HCT116 (cell line): Measurements from ENCODE around the gene FAM240B. TPM values are rescaled to one million over a fixed set of nuclear protein-coding genes. Genes with fewer than 3 reads are reported as not detected.

ENCODE experiments used
- ATAC-seq: fragments of 200-7000 bp; cut with Tn5 transposase; 2 replicates; pipeline ENCODE4 v1.9.1; 2020; ENCODE audit warnings: mild to moderate bottlenecking, moderate library complexity
- BruUV-seq: library from RNA; stranded (reverse); fragments of 400-500 nt; replicated peaks from 2 replicates; lab custom pipeline; 2021; lab: Mats Ljungman, UMichigan
- CTCF ChIA-PET: fragments of 300-600 bp; sonication (Branson Sonifier 250); formaldehyde crosslinking; loops from one replicate; lab custom pipeline; 2021; ENCODE audit warnings: antibody characterized with exemption; lab: Charles Lee
- POLR2A ChIA-PET: fragments of 300-600, 350-600 bp; sonication (Branson Sonifier 250); formaldehyde crosslinking; loops from one replicate; lab custom pipeline; 2021; ENCODE audit warnings: antibody characterized with exemption; lab: Charles Lee
- RAD21 ChIA-PET, 2 experiments: fragments of 300-600 bp; sonication (Branson Sonifier 250); formaldehyde crosslinking; loops; one replicate each; lab custom pipeline; 2023; ENCODE audit warnings: low total read pairs in 2 of 2; ENCODE audit not compliant: uncharacterized antibody in 2 of 2, unreplicated experiment in 2 of 2, low non-redundant PET in 1 of 2; lab: Charles Lee
- DNase-seq: peaks from one replicate; pipeline ENCODE4 v3.0.0-alpha.2; 2010; ENCODE audit warnings: low read depth, low spot score
- H2AFZ ChIP-seq: fragments of 200-600 bp; shearing (Covaris generic), sonication (generic); 2 replicates; pipeline ENCODE4 v1.6.1; 2017; ENCODE audit warnings: low read depth, mixed run types, mixed read lengths, antibody characterized with exemption, low read length; ENCODE audit not compliant: poor library complexity, severe bottlenecking
- H3K27ac ChIP-seq: 2 replicates; pipeline ENCODE4 v1.5.1; 2012; ENCODE audit warnings: low read depth, low read length
- H3K27me3 ChIP-seq: fragments of 200-600 bp; sonication (generic); 2 replicates; pipeline ENCODE4 v1.6.1; 2016; ENCODE audit warnings: mixed run types, low read length, mixed read lengths; ENCODE audit not compliant: insufficient read depth
- H3K36me3 ChIP-seq, 2 experiments: fragments of 200-500 bp in 1 of 2; fragments of 200-600 bp in 1 of 2; sonication (Bioruptor generic) in 1 of 2; sonication (generic) in 1 of 2; 2 replicates each; pipeline versions ENCODE4 v1.5.1 to v1.6.1; 2014 to 2016; ENCODE audit warnings: low read length in 2 of 2, inconsistent platforms in 1 of 2, mixed read lengths in 1 of 2, mixed run types in 1 of 2; ENCODE audit not compliant: insufficient read depth in 2 of 2, control insufficient read depth in 1 of 2
- H3K4me1 ChIP-seq, 2 experiments: fragments of 200-600 bp in 1 of 2; sonication (generic) in 1 of 2; 2 replicates each; pipeline versions ENCODE4 v1.5.1 to v1.6.1; 2012 to 2017; ENCODE audit warnings: low read length in 2 of 2, inconsistent platforms in 1 of 2, mild to moderate bottlenecking in 1 of 2, mixed read lengths in 1 of 2, mixed run types in 1 of 2, moderate library complexity in 1 of 2; ENCODE audit not compliant: insufficient read depth in 2 of 2, control insufficient read depth in 1 of 2
- H3K4me2 ChIP-seq: fragments of 200-600 bp; sonication (generic); 2 replicates; pipeline ENCODE4 v1.6.1; 2017; ENCODE audit warnings: mixed run types, low read length, mixed read lengths
- H3K4me3 ChIP-seq, 2 experiments: fragments of 200-600 bp in 1 of 2; sonication (generic) in 1 of 2; replicated peaks in 1 of 2; 2 replicates each; pipeline ENCODE4 v1.5.1; 2011 to 2016; ENCODE audit warnings: low read length in 2 of 2, control low read depth in 1 of 2, low read depth in 1 of 2, mild to moderate bottlenecking in 1 of 2, mixed read lengths in 1 of 2, mixed run types in 1 of 2
- H3K79me2 ChIP-seq: fragments of 200-600 bp; sonication (generic); 2 replicates; pipeline ENCODE4 v1.6.1; 2017; ENCODE audit warnings: mild to moderate bottlenecking, mixed run types, low read length, moderate library complexity, mixed read lengths; ENCODE audit not compliant: insufficient read depth
- H3K9ac ChIP-seq: fragments of 200-600 bp; sonication (generic); 2 replicates; pipeline ENCODE4 v1.6.1; 2016; ENCODE audit warnings: low read length, mixed read lengths
- H3K9me2 ChIP-seq: fragments of 200-600 bp; sonication (generic), shearing (Covaris generic); 2 replicates; pipeline ENCODE4 v1.6.1; 2017; ENCODE audit warnings: mixed run types, mild to moderate bottlenecking, moderate library complexity; ENCODE audit not compliant: insufficient read depth
- H3K9me3 ChIP-seq, 2 experiments: fragments of 200-500 bp in 1 of 2; fragments of 200-600 bp in 1 of 2; sonication (Bioruptor generic) in 1 of 2; sonication (generic) in 1 of 2; 2 replicates each; pipeline ENCODE4 v1.6.1; 2014 to 2017; ENCODE audit warnings: low read length in 2 of 2, mixed read lengths in 2 of 2, inconsistent platforms in 1 of 2, low read depth in 1 of 2, mild to moderate bottlenecking in 1 of 2, mixed run types in 1 of 2, moderate library complexity in 1 of 2; ENCODE audit not compliant: control insufficient read depth in 1 of 2, insufficient read depth in 1 of 2
- H4K20me1 ChIP-seq: fragments of 200-600 bp; sonication (generic), shearing (Covaris generic); 2 replicates; pipeline ENCODE4 v1.6.1; 2017; ENCODE audit warnings: mixed run types, mild to moderate bottlenecking, moderate library complexity; ENCODE audit not compliant: insufficient read depth
- ATF3 ChIP-seq: IDR thresholded peaks from 2 replicates; pipeline ENCODE4 v1.6.1; 2012
- FOSL1 ChIP-seq: IDR thresholded peaks from 2 replicates; pipeline ENCODE4 v1.6.1; 2012; ENCODE audit warnings: low read depth
- intact Hi-C: fragments of 100-400 bp; cut with micrococcal nuclease; formaldehyde crosslinking; loops from 2 replicates; pipeline ENCODE4 v1.10.0; 2022
- total RNA-seq: library from RNA; stranded (reverse); gene quantifications from one replicate; pipeline ENCODE4 v1.2.1, GENCODE V29; 2021; ENCODE audit not compliant: unreplicated experiment

The FAM240B gene
- total RNA-seq, 1 experiment from 2014 or later = not detected

DNA sequence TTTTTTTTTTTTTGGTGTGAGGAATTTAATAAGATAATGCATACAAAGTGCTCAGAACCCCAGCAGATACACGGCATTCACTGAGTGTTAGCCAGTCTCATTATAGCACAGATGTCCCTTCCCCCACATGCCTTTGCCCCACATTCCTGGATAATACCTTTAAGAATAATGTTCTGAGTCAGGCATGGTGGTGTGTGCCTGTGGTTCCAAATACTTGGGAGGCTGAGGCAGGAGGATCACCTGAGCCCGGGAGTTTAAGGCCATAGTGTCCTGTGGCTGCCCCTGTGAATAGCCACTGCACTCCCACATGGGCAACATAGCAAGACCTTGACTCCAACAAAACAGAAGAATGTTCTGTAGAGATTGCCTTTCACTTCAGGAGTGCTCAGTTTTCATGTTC, 75.3 kb downstream of the FAM240B start:
- BruUV-seq = no TSS peak
- H3K79me2 ChIP-seq = no peaks in the 10 kb centered on the region
- TF ChIP-seq FOSL1 (no peak), ATF3 (no peak)
- no peaks in the 10 kb centered on the region for H4K20me1 ChIP-seq
- H3K4me1 ChIP-seq = peaks cover 2 to 22% of the 10 kb centered on the region in 2 experiments; a peak in 3 of 4 replicates
- H2AFZ ChIP-seq = no peak overlapping the region
- no peak overlapping the region for H3K4me3 ChIP-seq
- H3K27me3 ChIP-seq = no peaks in the 10 kb centered on the region
- no peaks in the 10 kb centered on the region for H3K36me3 ChIP-seq
- POLR2A ChIA-PET = no interaction called here
- no peaks in the 10 kb centered on the region for H3K9me2 ChIP-seq
- intact Hi-C loops = no loop called here
- no peak overlapping the region for H3K27ac ChIP-seq
- RAD21 ChIA-PET = no interaction called here
- ATAC-seq = no peak
- no peak for DNase-seq
- H3K4me2 ChIP-seq = no peak overlapping the region
- H3K9ac ChIP-seq = no peak overlapping the region
- CTCF ChIA-PET = no interaction called here
- H3K9me3 ChIP-seq = no peaks in the 10 kb centered on the region; a peak in 1 of 4 replicates

Other genes with a start within 250 kb of the FAM240B start
- gene ANKRD18A, start 99.5 kb downstream of the FAM240B start, total RNA-seq = 24.2 TPM